MG63 (cell line): ENCODE measurements around the gene TAF11L5. TPM values are rescaled to one million over a fixed set of nuclear protein-coding genes. Genes with fewer than 3 reads are reported as not detected.
"Not testable (repeated sequence)": the region's sequence is repeated elsewhere in the genome, so short reads cannot be mapped to it uniquely, and the experiment has no call there.

Source experiments
- DNase-seq: peaks from one replicate; pipeline ENCODE4 v3.0.0-alpha.2; 2020
- H3K27me3 ChIP-seq: fragments of 250-450 bp; sonication (Bioruptor Pico); 2 replicates; pipeline ENCODE4 v1.5.1; 2020; ENCODE audit warnings: mild to moderate bottlenecking, moderate library complexity
- H3K36me3 ChIP-seq: fragments of 250-450 bp; sonication (Bioruptor Pico); 2 replicates; pipeline ENCODE4 v1.5.1; 2020; ENCODE audit warnings: mild to moderate bottlenecking, moderate library complexity
- H3K4me3 ChIP-seq: fragments of 250-450 bp; sonication (Bioruptor Pico); 2 replicates; pipeline ENCODE4 v1.5.1; 2020; ENCODE audit warnings: mild to moderate bottlenecking, moderate library complexity
- H3K9me3 ChIP-seq: fragments of 250-450 bp; sonication (Bioruptor Pico); 2 replicates; pipeline ENCODE4 v1.5.1; 2020; ENCODE audit warnings: mild to moderate bottlenecking, moderate library complexity
- total RNA-seq: library from RNA; depleted of rRNA; stranded (reverse); fragments of >200 nt; shearing (Covaris generic); gene quantifications from 2 replicates; pipeline ENCODE4 v1.2.3, GENCODE V29; 2014; ENCODE audit warnings: low replicate concordance; rRNA removed

Gene TAF11L5
- total RNA-seq, 1 experiment from 2014 or later: not detected

DNA sequence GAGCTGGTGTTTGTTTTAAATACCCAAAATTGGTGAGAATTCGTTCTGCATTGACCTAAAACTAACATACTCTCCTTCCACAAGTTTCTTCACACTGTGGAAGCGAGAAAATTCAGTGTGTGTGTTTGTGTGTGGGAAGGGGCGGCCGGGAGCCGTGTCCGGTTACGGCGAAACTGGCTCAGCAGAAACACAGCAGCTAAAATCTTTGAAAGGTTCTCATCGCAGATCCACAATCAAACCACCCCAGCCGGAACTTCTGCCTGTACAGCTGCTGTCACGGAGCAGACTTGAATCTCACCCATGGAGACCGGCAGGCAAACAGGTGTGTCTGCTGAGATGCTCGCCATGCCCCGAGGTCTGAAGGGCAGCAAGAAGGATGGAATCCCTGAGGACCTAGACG is 3.3 kb downstream of the TAF11L5 start, which contains the start of gene TAF11L6:
Gene TAF11L6, plus strand, starts transcription at position 301 of the 400 bp plus-strand sequence.
- not testable (repeated sequence) for DNase-seq, H3K4me3 ChIP-seq, H3K9me3 ChIP-seq, H3K36me3 ChIP-seq, H3K27me3 ChIP-seq

Other genes with a start within 250 kb of the TAF11L5 start
- not detected in 2 replicates for gene TAF11L2, start 27.0 kb upstream of the TAF11L5 start, total RNA-seq
- gene TAF11L3, start 6.9 kb upstream of the TAF11L5 start, total RNA-seq: not detected in 2 replicates
- not detected in 2 replicates for gene TAF11L4, start 3.4 kb upstream of the TAF11L5 start, total RNA-seq
- not detected in 2 replicates for gene TAF11L6, start 3.4 kb downstream of the TAF11L5 start, total RNA-seq
- gene TAF11L7, start 60.5 kb downstream of the TAF11L5 start, total RNA-seq: not detected in 2 replicates
- not detected in 2 replicates for gene TAF11L8, start 65.7 kb downstream of the TAF11L5 start, total RNA-seq
- gene TAF11L9, start 69.2 kb downstream of the TAF11L5 start, total RNA-seq: not detected in 2 replicates
- gene TAF11L10, start 72.6 kb downstream of the TAF11L5 start, total RNA-seq: not detected in 2 replicates
- gene TAF11L11, start 78.9 kb downstream of the TAF11L5 start, total RNA-seq: not detected in 2 replicates
- gene TAF11L12, start 85.2 kb downstream of the TAF11L5 start, total RNA-seq: not detected in 2 replicates
- gene TAF11L13, start 106.9 kb downstream of the TAF11L5 start, total RNA-seq: not detected in 2 replicates
- not detected in 2 replicates for gene TAF11L14, start 109.2 kb downstream of the TAF11L5 start, total RNA-seq